Duodenal mucosa (tissue), 2 donors: ENCODE results near the gene STX5.
A peak's percentile ranks its signal among the peaks of the same experiment; 100 is the strongest.
"Not testable (repeated sequence)": the region's sequence is repeated elsewhere in the genome, so short reads cannot be mapped to it uniquely, and the experiment has no call there.

Experiments used
- H3K27ac ChIP-seq: one replicate; pipeline ENCODE4 v1.7.0; 2013; ENCODE audit warnings: low read depth, low read length
- H3K27me3 ChIP-seq, 2 donors: one replicate each; pipeline ENCODE4 v1.7.0; 2013; ENCODE audit warnings: low read length in 2 of 2, control low read depth in 1 of 2; ENCODE audit not compliant: insufficient read depth in 2 of 2, control insufficient read depth in 1 of 2
- H3K36me3 ChIP-seq, 2 donors: one replicate each; pipeline ENCODE4 v1.7.0; 2013; ENCODE audit warnings: low read length in 2 of 2, control low read depth in 1 of 2; ENCODE audit not compliant: insufficient read depth in 2 of 2, control insufficient read depth in 1 of 2
- H3K4me1 ChIP-seq, 2 donors: one replicate each; pipeline ENCODE4 v1.7.0; 2013; ENCODE audit warnings: low read length in 2 of 2, control low read depth in 1 of 2; ENCODE audit not compliant: insufficient read depth in 2 of 2, control insufficient read depth in 1 of 2
- H3K4me3 ChIP-seq, 2 donors: one replicate each; pipeline ENCODE4 v1.7.0; 2013; ENCODE audit warnings: low read length in 2 of 2, low read depth in 1 of 2
- H3K9ac ChIP-seq, 2 donors: one replicate each; pipeline ENCODE4 v1.7.0; 2013; ENCODE audit warnings: low read length in 2 of 2, low read depth in 1 of 2
- H3K9me3 ChIP-seq, 2 donors: one replicate each; pipeline ENCODE4 v1.7.0; 2013; ENCODE audit warnings: low read length in 2 of 2, control low read depth in 1 of 2; ENCODE audit not compliant: control insufficient read depth in 1 of 2

STX5 gene

DNA sequence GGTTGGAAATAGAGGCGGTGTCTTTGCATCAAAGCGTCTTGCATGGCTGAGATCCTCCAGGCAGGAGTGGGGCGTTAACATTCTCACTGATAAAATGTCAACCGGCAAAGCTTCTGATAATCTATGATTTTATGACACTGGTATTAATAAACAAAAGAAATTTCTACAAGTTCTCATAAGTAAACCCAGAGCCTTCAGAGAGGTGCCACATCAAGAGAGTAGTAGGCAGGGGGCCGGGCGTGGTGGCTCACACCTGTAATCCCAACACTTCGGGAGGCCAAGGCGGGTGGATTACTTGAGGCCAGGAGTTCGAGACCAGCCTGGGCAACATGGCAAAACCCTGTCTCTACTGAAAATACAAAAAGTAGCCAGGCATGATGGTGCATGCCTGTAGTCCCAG lies 11.0 kb upstream of the STX5 start:
- peak overlapping the region in 1 of 2 donors; percentile 67 for H3K4me3 ChIP-seq
- not testable (repeated sequence) for H3K27ac ChIP-seq, H3K36me3 ChIP-seq, H3K9me3 ChIP-seq, H3K27me3 ChIP-seq
- peak overlapping the region; percentile 89 to 93 for H3K9ac ChIP-seq
- H3K4me1 ChIP-seq, result peaks cover 10 to 20% of the 10 kb centered on the region in 2 donors

DNA sequence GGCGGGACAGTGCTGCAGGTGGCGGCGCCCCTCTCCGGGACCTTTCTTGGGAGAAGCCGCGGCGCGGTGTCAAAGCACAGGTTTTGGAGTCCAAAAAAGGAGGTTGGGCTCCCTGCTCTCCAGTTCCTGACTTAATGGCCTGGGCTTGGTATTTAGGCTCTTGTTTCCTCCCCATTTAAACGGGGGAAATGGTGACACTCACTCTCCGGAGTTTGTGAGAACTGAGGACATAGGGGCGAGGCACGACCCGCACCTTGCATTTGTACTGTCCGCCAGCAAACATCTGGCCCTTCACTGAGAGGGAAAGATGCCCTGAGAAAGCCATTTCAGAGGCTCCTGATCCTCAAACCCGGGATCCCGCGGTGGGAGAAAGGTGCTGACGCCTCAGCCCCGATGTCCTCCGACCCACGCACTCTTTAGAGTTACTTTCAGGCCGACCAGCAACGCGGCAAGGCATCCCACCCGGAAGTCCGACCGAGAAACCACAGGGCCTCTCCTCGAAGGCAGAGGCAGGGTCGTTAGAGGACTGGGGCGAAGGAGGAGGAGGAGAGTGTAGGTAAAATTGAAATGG lies 10.4 kb upstream of the STX5 start:
- Histone ChIP-seq H3K27ac (peak overlapping the region; percentile 93), H3K27me3 (no peaks in the 10 kb centered on the region), H3K9ac (peak overlapping the region; percentile 89 to 93), H3K36me3 (peaks cover 0 to 6% of the 10 kb centered on the region in 2 donors), H3K9me3 (no peaks in the 10 kb centered on the region), H3K4me1 (peaks cover 13 to 23% of the 10 kb centered on the region in 2 donors), H3K4me3 (peak overlapping the region; percentile 67 to 76)

DNA sequence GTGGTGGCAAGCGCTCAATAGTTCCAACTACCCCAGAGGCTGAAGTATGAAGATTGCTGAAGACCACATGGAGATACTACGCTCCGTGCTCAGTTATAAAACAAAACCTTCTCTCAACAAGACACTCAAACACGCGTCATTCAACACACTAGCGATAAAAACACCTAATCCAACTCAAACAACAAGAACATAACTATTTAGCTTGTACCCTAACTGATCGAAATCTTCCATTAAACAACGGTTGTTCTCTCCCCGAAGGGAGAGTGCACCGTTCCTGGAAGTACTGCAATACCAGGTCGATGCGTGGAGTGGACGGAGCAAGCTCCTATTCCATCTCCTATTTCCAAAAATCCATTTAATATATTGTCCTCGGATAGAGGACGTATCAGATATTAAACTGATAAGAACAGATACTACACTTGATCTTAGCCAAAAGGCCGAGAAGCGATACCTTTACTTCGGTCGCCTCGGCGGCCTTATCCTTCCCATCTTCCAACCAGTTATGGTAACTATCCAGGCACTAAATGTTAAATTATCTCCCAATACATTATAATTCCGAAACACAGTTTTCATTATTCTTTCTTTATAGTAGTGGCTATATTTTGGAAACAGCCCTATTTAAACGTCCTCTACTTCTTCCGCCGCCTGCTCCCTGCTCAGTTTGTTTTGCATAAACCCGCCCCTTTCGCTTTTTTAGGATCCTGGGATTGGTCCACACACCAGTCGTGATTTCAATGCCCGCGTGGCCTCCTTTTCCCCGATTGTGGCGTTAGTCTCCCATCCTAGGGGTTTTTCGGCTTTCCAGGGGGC lies 9.7 kb upstream of the STX5 start:
- Histone ChIP-seq H3K4me1 (peaks cover 13 to 23% of the 10 kb centered on the region in 2 donors), H3K27ac (peak overlapping the region; percentile 94), H3K36me3 (peaks cover 0 to 10% of the 10 kb centered on the region in 2 donors), H3K27me3 (no peaks in the 10 kb centered on the region), H3K9ac (peak overlapping the region; percentile 89 to 93), H3K4me3 (peak overlapping the region; percentile 97 to 99), H3K9me3 (no peaks in the 10 kb centered on the region)

DNA sequence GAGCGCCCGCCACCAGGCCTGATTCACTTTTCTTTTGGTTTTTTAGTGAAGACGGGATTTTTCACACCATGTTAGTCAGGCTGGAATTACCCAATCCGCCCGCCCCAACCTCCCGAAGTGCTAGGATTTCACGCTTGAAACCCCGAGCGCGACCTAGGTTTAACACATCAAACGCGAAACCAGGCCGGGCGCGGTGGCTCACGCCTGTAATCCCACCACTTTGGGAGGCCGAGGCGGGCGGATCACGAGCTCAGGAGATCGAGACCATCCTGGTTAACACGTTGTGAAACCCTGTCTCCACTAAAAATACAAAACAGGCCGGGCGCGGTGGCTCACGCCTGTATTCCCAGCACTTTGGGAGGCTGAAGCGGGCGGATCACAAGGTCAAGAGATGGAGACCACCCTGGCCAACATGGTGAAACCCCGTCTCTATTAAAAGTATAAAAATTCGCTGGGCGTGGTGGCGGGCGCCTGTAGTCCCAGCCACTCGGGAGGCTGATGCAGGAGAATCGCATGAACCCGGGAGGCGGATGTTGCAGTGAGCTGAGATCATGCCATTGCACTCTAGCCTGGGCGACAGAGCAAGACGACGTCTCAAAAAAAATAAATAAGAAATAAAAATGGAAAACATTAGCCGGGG lies 9.0 kb upstream of the STX5 start:
- H3K9me3 ChIP-seq, H3K27me3 ChIP-seq: not testable (repeated sequence)
- Histone ChIP-seq H3K36me3 (peaks cover 0 to 15% of the 10 kb centered on the region in 2 donors), H3K27ac (peak overlapping the region; percentile 94), H3K9ac (peak overlapping the region; percentile 89 to 92), H3K4me3 (peak overlapping the region; percentile 97 to 99), H3K4me1 (peaks cover 13 to 23% of the 10 kb centered on the region in 2 donors)

DNA sequence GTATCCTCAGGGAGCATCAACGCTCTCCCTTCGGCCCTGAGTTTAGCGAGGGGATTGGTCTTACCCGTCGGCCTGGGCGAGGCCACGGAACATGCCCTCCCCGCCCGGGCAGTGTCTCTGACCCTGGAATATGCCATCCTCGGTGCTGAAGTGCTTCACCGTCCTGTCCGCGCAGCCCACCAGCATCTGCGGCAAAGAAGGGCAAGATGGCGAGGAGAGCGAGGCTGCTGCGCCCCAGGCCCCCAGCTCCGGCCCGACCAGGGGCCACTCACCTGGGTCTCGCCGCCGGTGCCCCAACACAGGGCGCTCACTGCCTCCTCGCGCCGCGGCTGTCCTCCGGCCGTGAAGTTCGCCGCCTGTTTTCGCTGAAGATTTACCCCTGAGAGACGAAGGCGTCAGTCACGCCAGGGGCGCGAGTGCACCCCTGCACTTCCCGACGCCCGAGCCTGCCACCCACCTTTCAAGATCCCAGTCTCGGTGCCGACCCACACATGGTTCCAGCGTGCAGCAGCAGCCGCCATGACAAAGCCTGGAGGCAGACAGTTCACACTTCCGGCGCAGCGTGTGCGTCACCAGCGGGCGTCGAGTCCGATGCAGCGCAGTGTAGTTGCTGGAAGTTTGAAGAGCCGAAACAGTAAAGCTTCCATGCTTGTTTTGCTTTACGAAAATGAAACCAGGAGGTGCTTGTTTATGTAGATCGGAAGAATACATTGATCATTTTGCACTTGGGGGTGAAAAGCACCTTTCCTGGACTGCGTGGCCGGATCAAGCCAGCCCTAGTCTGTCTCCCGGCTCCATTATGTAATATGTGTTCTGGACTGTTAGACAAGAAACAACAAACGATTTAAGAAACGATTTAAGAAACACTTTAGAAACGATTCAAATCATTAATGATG lies 7.4 kb upstream of the STX5 start, which contains the start of gene WDR74:
TSS of gene WDR74 (minus strand) at position 541 of the 896 bp plus-strand sequence. CDS start at position 521, 20 bp downstream.
- Histone ChIP-seq H3K9me3 (no peaks in the 10 kb centered on the region), H3K27me3 (no peaks in the 10 kb centered on the region), H3K27ac (peak within 1 kb of the TSS; percentile 94), H3K36me3 (peaks cover 2 to 29% of the 10 kb centered on the region in 2 donors), H3K4me3 (peak within 1 kb of the TSS; percentile 97 to 99), H3K4me1 (peaks cover 13 to 23% of the 10 kb centered on the region in 2 donors), H3K9ac (peak within 1 kb of the TSS; percentile 89 to 92)

DNA sequence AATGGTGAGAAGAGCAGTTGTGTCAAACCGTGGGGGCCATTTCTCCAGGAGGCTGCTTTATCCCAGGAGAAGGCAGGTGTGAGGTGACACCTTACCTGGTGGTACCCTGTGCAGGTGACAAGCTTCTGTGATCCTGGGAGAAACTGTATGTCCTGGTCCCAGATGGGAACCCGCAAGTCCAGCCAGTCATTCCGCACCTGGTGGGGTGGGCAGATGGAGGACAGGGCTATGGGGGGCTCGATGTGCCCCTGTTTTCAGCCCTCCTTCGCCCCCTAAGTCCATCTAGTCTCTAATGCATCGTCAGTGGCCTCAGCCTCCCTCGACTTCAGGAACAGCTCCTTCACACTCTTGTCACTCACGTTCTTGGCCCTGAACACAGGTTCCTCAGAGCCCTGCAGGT lies 3.5 kb upstream of the STX5 start:
- peaks cover 17 to 37% of the 10 kb centered on the region in 2 donors for H3K4me1 ChIP-seq
- H3K4me3 ChIP-seq, result no peak overlapping the region
- H3K27ac ChIP-seq, result no peak overlapping the region
- no peak overlapping the region for H3K9ac ChIP-seq
- H3K27me3 ChIP-seq, result no peaks in the 10 kb centered on the region
- no peaks in the 10 kb centered on the region for H3K9me3 ChIP-seq
- H3K36me3 ChIP-seq, result peaks cover 6 to 37% of the 10 kb centered on the region in 2 donors

DNA sequence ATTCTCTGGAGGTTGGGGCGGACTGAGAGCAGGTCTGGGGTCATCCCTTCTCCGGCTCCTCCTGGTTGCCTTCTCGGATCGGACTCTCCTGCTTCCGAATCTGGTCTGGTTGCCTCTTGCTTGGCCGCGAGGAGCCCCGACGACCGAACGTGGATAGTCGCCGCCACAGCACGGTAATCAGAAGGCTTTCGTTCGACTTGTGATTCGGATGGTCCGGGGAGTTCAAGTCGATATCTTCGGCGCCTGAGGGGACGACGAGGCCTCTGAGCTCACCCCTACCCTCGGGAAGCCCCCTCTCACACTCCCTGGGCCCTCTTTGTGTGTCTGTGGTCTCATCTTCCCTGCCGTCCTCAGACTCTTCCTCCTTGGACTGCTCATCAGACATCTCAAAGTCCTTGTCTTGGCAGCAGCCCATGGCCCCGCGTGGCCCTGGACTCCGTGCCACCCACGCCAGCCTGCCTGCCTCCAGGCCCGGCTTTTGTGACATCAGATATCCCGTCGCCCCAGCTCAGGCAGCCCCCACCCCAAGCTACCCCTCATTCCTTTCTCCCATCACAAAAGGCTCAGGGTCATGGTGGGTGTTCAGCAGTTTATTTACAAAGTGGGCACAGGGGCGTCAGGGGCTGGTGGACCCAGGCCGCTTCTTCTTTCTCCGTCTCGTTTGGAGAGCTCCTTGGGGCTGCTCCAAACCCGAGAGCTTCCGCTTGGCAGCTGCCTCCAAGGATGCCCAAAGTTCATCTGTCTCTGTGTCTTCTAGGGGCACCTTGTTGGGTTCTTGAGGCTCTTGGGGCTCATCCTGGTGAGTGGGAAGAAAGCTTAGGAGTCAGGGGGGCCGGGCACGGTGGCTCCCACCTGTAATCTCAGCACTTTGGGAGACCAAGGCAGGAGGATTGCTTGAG lies 734 bp upstream of the STX5 start, which contains the start of gene TEX54:
TSS of gene TEX54 (minus strand) at position 506 of the 899 bp plus-strand sequence.
- H3K9ac ChIP-seq, result peak within 1 kb of the TSS; percentile 89 to 94
- no peaks in the 10 kb centered on the region for H3K9me3 ChIP-seq
- peak within 1 kb of the TSS; percentile 97 for H3K27ac ChIP-seq
- peak within 1 kb of the TSS; percentile 84 to 93 for H3K4me3 ChIP-seq
- peaks cover 9 to 43% of the 10 kb centered on the region in 2 donors for H3K36me3 ChIP-seq
- H3K27me3 ChIP-seq, result no peaks in the 10 kb centered on the region
- H3K4me1 ChIP-seq, result peaks cover 15 to 34% of the 10 kb centered on the region in 2 donors

DNA sequence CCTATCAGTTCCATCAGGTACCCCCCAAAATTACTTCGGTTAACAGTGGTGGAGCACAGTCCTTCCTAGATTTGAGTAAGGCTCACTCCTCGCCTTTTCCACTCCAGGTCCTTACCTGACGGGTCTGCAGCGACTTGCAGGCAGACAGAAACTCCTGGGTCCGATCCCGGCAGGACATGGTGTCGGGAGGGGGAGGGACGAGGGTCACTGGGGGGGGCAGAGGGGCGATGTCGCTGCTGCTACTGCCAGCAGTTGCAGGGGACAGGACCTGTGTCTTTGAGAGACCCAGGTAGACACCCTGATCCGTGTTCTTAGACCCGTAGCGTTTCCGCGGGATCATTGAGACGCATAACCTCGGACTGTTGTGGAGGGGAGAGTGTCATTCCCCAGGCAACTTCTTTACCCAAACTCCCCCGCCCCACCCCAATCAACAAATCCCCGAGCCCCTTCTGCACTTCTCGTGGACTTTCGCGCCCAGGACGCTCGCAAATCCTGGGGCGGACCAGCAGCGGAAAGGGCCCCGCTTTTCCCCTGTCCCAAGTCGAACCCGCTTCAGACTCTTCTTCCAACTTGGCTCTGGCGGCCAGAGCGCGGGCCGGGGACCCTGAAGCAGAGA lies 839 bp downstream of the STX5 start:
- Histone ChIP-seq H3K36me3 (peaks cover 18 to 43% of the 10 kb centered on the region in 2 donors), H3K4me1 (peaks cover 15 to 34% of the 10 kb centered on the region in 2 donors)

More for the DNA sequence above, 839 bp downstream of the STX5 start:
- H3K9ac ChIP-seq, result peak overlapping the region; percentile 59 to 94
- peak overlapping the region; percentile 84 to 93 for H3K4me3 ChIP-seq
- H3K27ac ChIP-seq, result peak overlapping the region; percentile 97
- H3K27me3 ChIP-seq, result no peaks in the 10 kb centered on the region
- no peaks in the 10 kb centered on the region for H3K9me3 ChIP-seq
